HG03103 (cell line): ENCODE results near the gene CRTAC1.

Source experiments
- ATAC-seq: cut with Tn5 transposase; IDR thresholded peaks from one replicate; pipeline ENCODE4 v1.9.1; 2021; ENCODE audit warnings: low read depth; ENCODE audit not compliant: unreplicated experiment

Gene CRTAC1

GRCh38 chr10:97977673-97978072, 52.7 kb downstream of the CRTAC1 start:
- ATAC-seq, result no peak

GRCh38 chr10:97975598-97975997, 54.8 kb downstream of the CRTAC1 start:
- ATAC-seq, result no peak

GRCh38 chr10:97974526-97975525, 55.6 kb downstream of the CRTAC1 start:
- no peak for ATAC-seq

GRCh38 chr10:97974100-97974499, 56.3 kb downstream of the CRTAC1 start:
- no peak for ATAC-seq

GRCh38 chr10:97969538-97970079, 60.8 kb downstream of the CRTAC1 start:
- no peak for ATAC-seq

- ATAC-seq, result no peak
Measured at GRCh38 chr10:97964748-97965147, 65.7 kb downstream of the CRTAC1 start.

- ATAC-seq, result no peak
Measured at GRCh38 chr10:97961945-97962344, 68.5 kb downstream of the CRTAC1 start.

GRCh38 chr10:97960269-97961056, 70.0 kb downstream of the CRTAC1 start:
- no peak for ATAC-seq

- no peak for ATAC-seq
Measured at GRCh38 chr10:97949462-97949861, 81.0 kb downstream of the CRTAC1 start.

GRCh38 chr10:97948822-97949221, 81.6 kb downstream of the CRTAC1 start:
- no peak for ATAC-seq

- ATAC-seq, result no peak
Measured at GRCh38 chr10:97944772-97945171, 85.6 kb downstream of the CRTAC1 start.

GRCh38 chr10:97943294-97943693, 87.1 kb downstream of the CRTAC1 start:
- ATAC-seq, result no peak

GRCh38 chr10:97940534-97940933, 89.9 kb downstream of the CRTAC1 start:
- no peak for ATAC-seq

- ATAC-seq, result no peak
Measured at GRCh38 chr10:97939446-97939990, 90.9 kb downstream of the CRTAC1 start.

- ATAC-seq, result no peak
Measured at GRCh38 chr10:97937928-97938327, 92.5 kb downstream of the CRTAC1 start.

- no peak for ATAC-seq
Measured at GRCh38 chr10:97937054-97937453, 93.4 kb downstream of the CRTAC1 start.

- ATAC-seq, result no peak
Measured at GRCh38 chr10:97936126-97936525, 94.3 kb downstream of the CRTAC1 start.

- ATAC-seq, result no peak
Measured at GRCh38 chr10:97932932-97933530, 97.4 kb downstream of the CRTAC1 start.

GRCh38 chr10:97931041-97931440, 99.4 kb downstream of the CRTAC1 start:
- no peak for ATAC-seq

- no peak for ATAC-seq
Measured at GRCh38 chr10:97928897-97929296, 101.5 kb downstream of the CRTAC1 start.
